Thymus (tissue), 2 donors: ENCODE measurements around the gene SUPT16H. TPM values are rescaled to one million over a fixed set of nuclear protein-coding genes. Genes with fewer than 3 reads are reported as not detected.

Experiments
- polyA plus RNA-seq: library from polyadenylated mRNA; stranded (reverse); fragments of 200-250 nt; gene quantifications from one replicate; pipeline ENCODE4 v1.2.3, GENCODE V29; 2013
- total RNA-seq: library from RNA; stranded (reverse); fragments of 120-200 nt; gene quantifications from one replicate; pipeline ENCODE4 v1.2.4, GENCODE V29; 2013
- donor health status: healthy.

SUPT16H gene
- total and polyA plus RNA-seq, 2 donors: 64.5 to 95.8 TPM

Other genes with a start within 250 kb of the SUPT16H start
- not detected for gene OR5AU1, start 228.0 kb downstream of the SUPT16H start, total RNA-seq
- gene OR5AU1, start 228.0 kb downstream of the SUPT16H start, polyA plus RNA-seq: 0.05 TPM
- gene HNRNPC, start 114.6 kb downstream of the SUPT16H start, total RNA-seq: 968 TPM
- gene HNRNPC, start 114.6 kb downstream of the SUPT16H start, polyA plus RNA-seq: 909 TPM
- 0.19 TPM for gene RPGRIP1, start 103.9 kb downstream of the SUPT16H start, total RNA-seq
- gene RPGRIP1, start 103.9 kb downstream of the SUPT16H start, polyA plus RNA-seq: 0.30 TPM
- 46.5 TPM for gene CHD8, start 72.1 kb upstream of the SUPT16H start, total RNA-seq
- gene CHD8, start 72.1 kb upstream of the SUPT16H start, polyA plus RNA-seq: 36.8 TPM
- gene RAB2B, start 92.9 kb upstream of the SUPT16H start, total RNA-seq: 15.6 TPM
- gene RAB2B, start 92.9 kb upstream of the SUPT16H start, polyA plus RNA-seq: 15.7 TPM
- gene TOX4, start 93.2 kb upstream of the SUPT16H start, total RNA-seq: 25.1 TPM
- 24.2 TPM for gene TOX4, start 93.2 kb upstream of the SUPT16H start, polyA plus RNA-seq
- gene METTL3, start 127.3 kb upstream of the SUPT16H start, total RNA-seq: 69.3 TPM
- gene METTL3, start 127.3 kb upstream of the SUPT16H start, polyA plus RNA-seq: 67.5 TPM
- 4.9 TPM for gene SALL2, start 142.3 kb upstream of the SUPT16H start, total RNA-seq
- gene SALL2, start 142.3 kb upstream of the SUPT16H start, polyA plus RNA-seq: 4.1 TPM
- gene OR10G3, start 196.1 kb upstream of the SUPT16H start, total RNA-seq: not detected
- 0.07 TPM for gene OR10G3, start 196.1 kb upstream of the SUPT16H start, polyA plus RNA-seq